Neural progenitor cell (in vitro differentiated cells): ENCODE results near the gene PRR4.

Experiments
- CTCF ChIP-seq: fragments of 200-600 bp; sonication (generic); IDR thresholded peaks from 2 replicates; pipeline ENCODE4 v1.5.1; 2017; ENCODE audit warnings: antibody characterized with exemption, mild to moderate bottlenecking
- EZH2 ChIP-seq: fragments of 200-600 bp; sonication (generic); IDR thresholded peaks from 2 replicates; pipeline ENCODE4 v1.6.1; 2017; ENCODE audit warnings: antibody characterized with exemption, mild to moderate bottlenecking, moderate library complexity

- TF ChIP-seq CTCF, result no peak
- TF ChIP-seq EZH2, result no peak
Observed at GRCh38 chr12:10807186-10807585, 42.1 kb downstream of the PRR4 start, which contains the start of gene TAS2R8.
